ENCODE data around the gene C6orf132.
"Not testable (repeated sequence)": the region's sequence is repeated elsewhere in the genome, so short reads cannot be mapped to it uniquely, and the experiment has no call there.

C6orf132 gene

DNA sequence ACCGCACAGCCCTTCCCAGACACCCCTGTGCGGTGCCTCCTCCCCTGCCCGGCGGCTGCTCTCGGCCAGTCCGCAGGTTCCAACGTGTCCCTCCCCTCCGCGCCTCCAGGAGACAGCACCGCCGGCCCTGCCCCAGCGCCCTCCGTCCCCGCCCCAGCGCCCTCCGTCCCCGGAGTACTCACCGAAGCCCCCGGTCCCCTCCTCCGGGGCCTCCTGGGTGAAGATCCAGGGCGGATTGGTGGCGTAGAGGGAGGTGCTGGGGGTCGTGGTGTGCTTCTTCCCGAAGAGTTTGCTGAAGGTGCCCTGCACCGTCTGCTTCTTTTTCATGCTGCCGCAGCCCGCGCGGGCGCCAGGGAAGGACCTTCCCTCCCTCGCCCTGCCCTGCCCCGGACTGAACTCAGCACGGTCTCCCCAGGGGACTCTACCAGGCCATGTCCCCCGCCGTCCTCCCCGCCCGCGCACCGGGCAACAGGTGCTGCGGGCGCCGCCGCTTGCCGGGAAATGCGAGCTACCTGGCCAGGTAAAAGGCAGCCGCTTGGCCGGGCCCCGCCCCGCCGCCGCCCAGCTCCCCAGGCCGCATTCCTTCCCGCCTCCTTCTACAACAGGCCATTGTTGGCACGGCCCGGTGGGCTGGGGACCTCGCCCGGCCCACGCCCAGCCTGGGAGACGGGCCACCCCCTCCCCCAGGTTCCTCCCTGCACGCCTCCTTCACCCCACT, at the start of gene C6orf132:
Gene C6orf132, minus strand, starts transcription at position 503 of the 718 bp plus-strand sequence. Its CDS starts 176 bp downstream, at position 327.
- DNase-seq (ENCODE audit: low read depth, low spot score) = no peak

DNA sequence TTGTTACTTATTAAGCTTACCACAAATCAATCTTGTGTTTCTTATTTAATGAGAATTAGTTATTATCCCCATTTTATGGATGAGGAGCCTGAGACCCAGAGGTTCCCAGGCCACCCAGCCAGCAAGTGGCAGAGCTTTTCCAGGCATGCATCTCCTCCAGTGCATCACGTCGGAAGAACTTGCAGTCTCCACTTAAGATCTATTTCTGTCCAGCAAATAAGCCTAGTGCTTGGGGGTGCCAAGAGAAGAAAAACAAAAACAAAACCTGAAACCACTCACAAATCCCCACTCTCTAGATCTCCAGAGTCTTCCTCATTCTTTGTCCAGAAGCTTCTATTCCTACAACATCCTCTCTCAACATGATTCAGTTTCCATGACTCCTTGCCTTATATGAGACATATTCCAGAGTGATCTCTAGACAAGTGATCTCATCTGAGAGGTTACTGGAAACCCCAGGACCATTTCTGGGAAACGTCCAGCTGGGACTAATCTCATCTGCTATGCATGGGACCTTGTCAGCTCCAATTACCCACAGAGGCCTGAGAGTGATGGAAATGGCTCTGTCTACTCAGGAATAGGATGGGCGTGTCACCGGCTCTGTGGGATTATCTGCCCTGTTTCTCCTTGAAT, 48.2 kb upstream of the C6orf132 start:
- DNase-seq (ENCODE audit: low read depth, low spot score) = no peak

DNA sequence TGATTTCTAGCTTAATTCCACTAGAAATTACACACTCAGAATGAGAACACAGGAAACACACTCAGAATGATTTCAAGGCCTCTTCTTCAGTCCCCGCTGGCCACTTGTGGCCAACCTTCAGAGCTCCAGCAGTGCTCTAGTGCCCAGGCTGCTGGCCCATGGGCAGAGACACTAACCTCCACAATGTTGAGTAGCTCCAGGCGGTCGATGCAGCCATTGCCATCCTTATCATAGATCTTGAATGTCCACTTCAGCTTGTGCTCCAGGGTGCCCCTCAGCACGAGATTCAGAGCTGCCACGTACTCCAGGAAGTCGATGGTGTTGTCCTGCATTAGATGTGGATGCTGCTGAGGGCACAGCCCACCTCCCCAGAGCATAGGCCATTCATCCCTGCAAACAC, 46.0 kb upstream of the C6orf132 start:
- DNase-seq (ENCODE audit: low read depth, low spot score) = no peak

DNA sequence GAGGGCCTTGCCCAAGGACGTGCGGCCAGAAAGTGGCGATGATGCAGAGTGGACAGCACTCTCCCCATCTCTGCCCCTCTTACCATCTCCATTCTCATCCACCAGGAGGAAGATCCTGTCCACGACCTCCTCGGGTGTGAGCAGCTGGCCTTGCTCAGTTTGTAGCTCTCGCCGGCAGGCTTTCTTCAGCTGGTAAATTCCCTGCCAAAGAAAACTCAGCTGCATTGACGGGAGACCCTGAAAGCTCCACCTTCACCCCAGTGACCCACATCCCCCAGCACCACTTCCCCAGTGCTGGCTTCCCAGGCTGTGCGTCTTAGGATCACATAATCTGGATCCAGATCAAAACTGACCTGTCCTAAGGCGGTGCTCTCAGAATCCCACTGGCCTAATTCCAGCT, 43.2 kb upstream of the C6orf132 start:
- no peak for DNase-seq (ENCODE audit: low read depth, low spot score)

- no peak for DNase-seq (ENCODE audit: low read depth, low spot score)
These were observed 42.1 kb upstream of the C6orf132 start for GRCh38 chr6:42184475-42184874.

DNA sequence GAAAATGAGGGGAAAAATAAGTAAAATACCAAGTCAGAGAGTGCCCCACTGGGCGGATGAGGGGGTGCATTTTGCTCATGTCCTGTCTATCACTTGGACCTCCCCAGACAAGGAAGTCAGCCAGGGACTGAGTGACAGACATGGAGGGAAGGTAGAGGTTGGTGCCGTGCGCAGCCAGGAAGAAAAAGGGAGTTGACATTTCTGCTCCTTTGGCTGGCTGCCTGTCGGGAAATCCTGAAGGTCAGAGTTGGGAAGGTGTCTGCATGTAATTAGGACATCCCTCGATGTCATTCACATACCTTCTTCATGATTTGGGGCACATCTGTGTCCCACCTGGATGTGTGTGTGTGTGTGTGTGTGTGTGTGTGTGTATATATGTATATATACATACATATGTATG, 39.7 kb upstream of the C6orf132 start:
- no peak for DNase-seq (ENCODE audit: low read depth, low spot score)

GRCh38 chr6:42179945-42180313, 37.5 kb upstream of the C6orf132 start:
- DNase-seq (ENCODE audit: low read depth, low spot score) = no peak

DNA sequence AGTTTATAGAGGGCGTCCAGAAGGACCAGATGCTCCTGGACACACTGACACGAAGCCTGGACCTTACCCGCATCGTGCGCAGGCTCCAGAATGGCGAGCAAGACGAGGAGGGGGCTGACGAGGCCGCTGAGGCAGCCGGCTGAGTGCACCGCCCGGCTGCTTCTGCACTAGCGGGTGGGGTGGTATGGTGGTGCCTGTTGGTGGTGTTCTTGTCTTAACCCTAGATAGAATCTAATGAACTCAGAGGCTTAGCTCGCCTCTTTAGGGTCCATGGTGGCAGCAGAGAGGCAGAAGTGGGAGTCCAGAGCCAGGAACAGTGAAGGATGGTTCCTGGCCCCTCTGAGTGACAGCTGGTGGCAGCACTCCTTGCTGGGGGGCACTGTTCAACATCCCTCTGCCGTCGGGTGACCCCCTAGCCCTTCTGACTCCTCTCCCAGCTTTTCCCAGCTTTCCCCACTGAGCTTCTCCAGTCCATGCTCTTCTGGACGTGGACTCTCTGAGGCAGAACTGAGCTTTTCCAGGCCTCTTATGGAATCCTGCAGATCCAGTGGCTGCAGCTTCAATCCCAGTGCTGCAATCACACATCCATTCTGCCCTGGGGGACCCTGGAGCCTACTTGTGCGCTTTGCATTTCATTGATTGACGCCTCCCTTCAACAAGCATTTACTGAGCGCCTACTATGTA, 37.0 kb upstream of the C6orf132 start:
- no peak for DNase-seq (ENCODE audit: low read depth, low spot score)

DNA sequence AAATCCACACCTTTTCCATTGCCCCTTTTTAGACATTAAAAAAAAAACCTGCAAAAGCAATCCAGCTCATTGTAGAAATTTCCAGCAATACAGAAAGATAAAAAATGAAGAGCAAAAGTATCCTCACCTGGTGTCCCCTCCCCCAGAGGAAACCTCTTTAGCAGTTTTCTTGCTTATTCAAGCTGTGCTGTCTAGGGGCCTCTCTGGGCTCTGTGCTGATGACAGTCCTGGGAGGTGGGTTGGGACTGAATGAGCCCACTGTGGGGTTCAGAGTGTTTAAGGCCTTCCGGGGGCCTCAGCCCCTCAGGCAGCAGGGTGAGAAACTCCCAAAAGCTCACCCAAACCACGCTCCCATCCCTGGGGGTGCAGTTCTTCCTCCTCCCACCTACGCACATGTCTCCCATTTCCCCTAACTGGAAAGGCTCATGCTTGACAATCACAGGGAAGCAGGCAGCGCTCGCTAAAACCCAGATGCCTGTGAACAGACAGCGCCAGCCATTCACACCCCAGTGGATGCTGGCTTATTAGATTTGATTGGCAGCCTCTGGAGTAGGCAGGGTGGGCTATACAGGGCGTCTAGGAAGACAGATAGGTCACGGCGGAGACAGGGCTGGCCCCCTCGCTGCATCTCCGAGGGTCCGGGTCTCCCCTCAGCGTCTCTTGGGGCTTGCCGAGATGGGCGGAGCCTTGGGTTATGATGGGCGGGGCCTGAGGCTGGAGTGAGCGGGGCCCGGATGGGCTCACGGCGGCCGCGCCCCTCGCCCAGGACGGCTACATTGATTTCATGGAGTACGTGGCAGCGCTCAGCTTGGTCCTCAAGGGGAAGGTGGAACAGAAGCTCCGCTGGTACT, 35.3 kb upstream of the C6orf132 start:
- no peak for DNase-seq (ENCODE audit: low read depth, low spot score)

DNA sequence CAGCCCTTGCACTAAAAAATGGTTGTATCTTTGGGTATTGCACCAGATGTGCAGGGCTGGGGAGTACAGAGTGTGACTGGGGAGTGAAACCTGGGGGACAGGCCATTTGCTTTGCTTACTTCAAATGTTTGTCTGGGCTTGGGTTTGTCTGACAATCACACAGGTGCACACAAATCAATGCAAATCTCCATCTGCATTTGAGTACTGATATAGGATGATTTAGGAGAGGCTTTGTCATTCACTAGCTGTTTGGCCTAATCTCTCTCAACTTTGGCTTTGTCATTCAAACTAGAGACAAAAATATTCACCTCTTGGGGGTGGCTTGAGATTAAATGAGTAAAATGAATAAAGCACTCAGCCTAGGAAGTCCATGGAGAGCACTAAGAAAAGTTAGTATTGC, 34.6 kb upstream of the C6orf132 start:
- no peak for DNase-seq (ENCODE audit: low read depth, low spot score)

- DNase-seq (ENCODE audit: low read depth, low spot score) = no peak
These were observed 33.4 kb upstream of the C6orf132 start for GRCh38 chr6:42175860-42176259.

DNA sequence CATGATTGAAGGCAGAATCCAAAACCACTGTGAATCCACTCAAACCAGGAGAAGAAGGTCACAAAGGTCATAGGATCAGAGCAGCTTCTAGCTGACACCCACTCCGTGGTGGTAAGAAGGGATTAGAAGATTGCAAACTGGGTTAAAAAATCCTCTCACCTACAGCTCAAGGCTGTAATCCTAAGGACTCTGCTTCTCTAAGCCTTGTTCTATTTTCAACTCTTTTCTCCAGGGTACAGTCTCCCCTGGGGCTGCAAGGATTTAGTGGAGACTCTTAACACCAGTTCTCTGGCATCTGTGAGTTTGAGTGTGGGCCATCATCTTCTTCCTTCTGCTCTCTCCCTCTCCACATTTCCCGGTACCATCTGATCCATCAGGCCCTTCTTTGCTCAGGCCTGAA, 30.7 kb upstream of the C6orf132 start, which contains the start of gene GUCA1A:
Gene GUCA1A, plus strand, starts transcription at position 264 of the 400 bp plus-strand sequence. CDS start 250 bp downstream, outside the sequence.
- DNase-seq (ENCODE audit: low read depth, low spot score) = no peak

DNA sequence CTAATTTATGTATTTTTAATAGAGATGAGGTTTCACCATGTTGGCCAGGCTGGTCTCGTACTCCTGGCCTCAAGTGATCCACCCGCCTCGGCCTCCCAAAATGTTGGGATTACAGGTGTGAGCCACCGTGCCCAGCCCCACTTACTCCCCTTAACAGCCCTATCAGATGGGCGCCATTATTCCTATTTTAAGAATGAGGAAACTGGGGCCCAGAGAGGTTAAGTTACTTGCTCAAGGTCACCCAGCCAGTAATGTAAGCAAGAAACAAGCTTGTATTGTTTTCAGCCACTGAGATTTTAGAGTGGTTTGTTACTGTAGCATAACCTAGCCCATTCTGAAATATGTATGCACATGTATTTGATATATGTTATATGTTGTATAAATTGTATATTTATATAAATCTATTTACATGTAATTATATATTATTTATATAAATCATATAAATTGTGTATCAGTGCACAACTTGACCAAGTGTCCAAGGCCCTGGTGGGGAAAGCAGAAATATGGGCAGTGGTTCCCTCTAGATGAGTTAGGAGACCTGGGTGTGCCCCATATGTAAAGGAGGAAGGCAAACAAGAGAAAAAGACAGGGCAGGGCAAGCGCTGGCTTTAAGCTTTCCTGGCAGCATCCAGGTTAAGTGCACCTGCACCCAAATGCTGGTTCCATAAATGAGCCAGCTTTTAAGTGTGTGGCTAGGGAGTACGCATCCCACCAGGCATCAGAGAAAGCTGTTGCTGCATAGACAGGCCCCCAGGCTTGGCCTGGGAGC, 29.6 kb upstream of the C6orf132 start:
- no peak for DNase-seq (ENCODE audit: low read depth, low spot score)

GRCh38 chr6:42169780-42170179, 27.4 kb upstream of the C6orf132 start:
- DNase-seq (ENCODE audit: low read depth, low spot score) = not testable (repeated sequence)

DNA sequence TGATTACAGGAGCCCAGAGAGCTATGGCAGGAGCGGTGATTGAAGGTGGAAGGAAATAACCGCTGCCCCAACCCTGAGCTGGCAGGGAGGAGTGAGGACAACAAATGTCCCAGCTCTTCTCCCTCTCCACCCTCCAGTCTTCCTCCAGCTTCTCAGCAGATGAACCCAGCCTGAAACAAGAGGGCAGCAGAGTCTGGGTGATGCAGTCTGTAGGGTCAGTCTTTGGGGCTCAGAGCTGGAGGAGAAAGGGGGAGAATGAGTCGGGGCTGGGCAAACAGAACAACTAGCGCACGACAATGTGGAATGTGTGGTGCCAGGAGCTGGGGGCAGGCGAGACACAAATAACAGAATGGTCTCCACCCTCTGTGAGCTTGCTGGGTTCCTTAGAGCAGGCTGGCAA, 26.2 kb upstream of the C6orf132 start:
- DNase-seq (ENCODE audit: low read depth, low spot score) = no peak

GRCh38 chr6:42166444-42167141, 24.2 kb upstream of the C6orf132 start:
- no peak for DNase-seq (ENCODE audit: low read depth, low spot score)

DNA sequence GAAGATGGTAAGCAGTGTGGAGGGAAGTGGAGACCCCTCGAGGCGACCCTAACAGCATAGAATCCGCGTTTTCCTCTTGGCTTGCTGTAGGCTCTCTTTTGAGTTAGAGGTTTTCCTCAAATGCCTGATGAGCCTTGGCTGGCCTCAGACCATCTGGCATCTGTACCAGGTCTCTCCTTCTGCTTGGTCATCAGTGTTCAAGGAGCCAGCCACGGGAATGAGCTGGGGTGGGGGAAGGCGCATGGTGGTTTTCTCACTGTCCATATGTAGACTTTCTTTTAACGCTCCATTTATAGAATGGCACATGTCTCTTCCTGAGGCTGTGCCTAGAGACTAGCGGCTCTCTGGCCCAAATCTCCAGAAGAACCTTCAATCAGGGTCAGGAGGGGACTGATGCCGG, 22.6 kb upstream of the C6orf132 start:
- no peak for DNase-seq (ENCODE audit: low read depth, low spot score)

DNA sequence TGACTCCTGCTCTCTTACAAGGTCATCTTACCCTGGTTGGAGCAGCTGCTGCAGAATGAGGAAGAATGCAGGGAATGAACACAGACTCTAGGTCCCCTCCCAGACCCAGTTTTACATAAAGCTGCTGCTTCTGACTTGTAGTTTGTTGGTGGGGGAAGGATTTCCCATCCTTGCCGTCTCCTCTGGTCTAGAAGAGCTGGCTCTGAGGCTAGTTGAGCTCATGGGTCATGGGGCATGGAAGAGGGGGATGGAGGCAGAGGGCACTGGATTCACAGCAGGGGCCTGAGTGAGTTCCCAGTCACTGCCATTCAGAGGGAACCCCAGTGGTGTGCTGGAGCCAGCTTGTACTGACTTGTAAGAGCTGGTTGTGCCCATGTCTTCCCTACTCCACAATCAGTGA, 21.6 kb upstream of the C6orf132 start:
- no peak for DNase-seq (ENCODE audit: low read depth, low spot score)

- no peak for DNase-seq (ENCODE audit: low read depth, low spot score)
These were observed 20.4 kb upstream of the C6orf132 start for GRCh38 chr6:42162812-42163211.

DNA sequence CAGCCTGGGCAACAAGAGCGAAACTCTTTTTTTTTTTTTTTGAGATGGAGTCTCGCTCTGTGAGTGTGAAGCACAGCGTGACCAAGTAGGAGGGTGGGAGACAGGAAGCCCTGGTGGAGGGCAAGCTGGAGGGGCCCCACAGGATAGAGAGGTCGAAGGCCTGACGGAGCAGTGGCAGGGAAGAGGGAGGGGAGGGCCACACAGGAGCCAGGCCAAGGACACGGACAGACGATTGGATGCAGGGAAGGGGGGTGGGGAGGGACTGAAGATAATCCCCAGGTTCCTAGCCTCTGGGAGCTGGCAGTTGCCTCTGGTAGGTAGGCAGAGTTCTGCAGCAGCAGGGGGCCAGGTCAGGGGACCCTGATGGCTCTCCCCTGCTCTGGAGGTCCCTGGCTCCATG, 20.0 kb upstream of the C6orf132 start:
- DNase-seq (ENCODE audit: low read depth, low spot score) = no peak
